ENCODE measurements around the gene NPVF. TPM values are rescaled to one million over a fixed set of nuclear protein-coding genes. Genes with fewer than 3 reads are reported as not detected.

Gene NPVF
- total RNA-seq, 1 donor, result not detected

DNA sequence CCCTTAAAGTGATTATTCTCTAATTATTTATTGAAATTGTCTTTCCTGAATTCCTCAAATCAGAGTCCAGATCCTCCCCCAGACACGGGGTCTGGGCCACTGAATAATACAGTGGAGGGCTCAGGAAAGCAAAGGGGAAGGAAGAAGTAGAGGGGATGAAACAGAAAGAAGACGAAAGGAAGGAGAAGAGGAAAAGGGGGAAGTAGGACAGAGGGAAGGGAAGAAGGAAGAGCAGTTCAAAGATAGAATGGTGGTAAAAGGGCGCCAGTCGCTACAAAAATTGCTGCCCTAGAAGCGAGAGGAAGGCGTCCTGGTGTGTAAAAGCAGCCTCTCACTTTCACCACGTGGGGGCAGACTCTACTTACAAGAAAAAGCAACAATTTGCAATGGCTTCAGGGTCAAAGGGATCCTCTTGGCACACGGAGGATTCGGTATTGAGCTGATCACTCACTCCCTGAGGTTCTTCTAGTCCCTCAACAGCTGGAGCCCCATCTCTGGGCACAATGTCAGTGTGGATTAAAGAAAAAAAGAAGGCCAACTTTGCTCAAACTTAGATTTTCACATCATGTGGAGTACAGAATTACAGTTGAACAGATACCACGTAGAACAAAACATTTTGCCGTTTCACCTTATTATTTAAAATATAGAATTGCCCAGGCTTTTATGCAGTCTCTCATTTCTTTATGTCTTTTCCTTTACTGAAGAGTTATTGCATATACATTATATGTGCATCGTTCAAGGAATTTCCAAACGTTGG lies 31.4 kb upstream of the NPVF start:
- H3K4me3 ChIP-seq (ENCODE audit: low read depth, low read length), result no peak overlapping the region
- TF ChIP-seq, protein P1, sequence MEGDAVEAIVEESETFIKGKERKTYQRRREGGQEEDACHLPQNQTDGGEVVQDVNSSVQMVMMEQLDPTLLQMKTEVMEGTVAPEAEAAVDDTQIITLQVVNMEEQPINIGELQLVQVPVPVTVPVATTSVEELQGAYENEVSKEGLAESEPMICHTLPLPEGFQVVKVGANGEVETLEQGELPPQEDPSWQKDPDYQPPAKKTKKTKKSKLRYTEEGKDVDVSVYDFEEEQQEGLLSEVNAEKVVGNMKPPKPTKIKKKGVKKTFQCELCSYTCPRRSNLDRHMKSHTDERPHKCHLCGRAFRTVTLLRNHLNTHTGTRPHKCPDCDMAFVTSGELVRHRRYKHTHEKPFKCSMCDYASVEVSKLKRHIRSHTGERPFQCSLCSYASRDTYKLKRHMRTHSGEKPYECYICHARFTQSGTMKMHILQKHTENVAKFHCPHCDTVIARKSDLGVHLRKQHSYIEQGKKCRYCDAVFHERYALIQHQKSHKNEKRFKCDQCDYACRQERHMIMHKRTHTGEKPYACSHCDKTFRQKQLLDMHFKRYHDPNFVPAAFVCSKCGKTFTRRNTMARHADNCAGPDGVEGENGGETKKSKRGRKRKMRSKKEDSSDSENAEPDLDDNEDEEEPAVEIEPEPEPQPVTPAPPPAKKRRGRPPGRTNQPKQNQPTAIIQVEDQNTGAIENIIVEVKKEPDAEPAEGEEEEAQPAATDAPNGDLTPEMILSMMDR (IDR thresholded peaks at IDR 0.05; ENCODE audit: insufficient read depth, low read length), result peak; percentile 87
- peak; percentile 85 for DNase-seq (ENCODE audit: low read depth)

DNA sequence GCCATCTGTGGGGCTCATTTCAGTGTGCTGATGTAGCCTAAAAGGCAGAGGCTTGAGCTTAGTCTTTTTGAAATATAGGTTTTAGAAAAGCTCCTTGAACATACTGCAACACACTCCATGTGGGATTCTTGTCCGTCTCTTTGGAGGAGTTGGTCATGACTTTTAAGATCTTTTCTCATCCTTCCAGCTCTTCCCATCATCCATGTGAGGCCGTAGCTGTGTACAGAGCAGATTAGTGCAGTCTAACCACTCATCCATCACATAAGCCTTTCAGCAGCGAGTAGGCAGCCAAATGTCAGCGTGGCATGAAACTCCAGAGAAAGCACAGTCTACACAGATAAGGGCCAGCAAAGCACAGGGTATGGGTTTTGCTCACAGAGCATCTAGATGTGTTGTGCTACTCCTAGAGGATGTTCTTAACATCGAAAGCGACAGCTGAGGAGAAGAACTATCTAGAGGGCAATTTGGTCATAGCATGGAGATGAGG lies 28.1 kb upstream of the NPVF start:
- TF ChIP-seq, protein P1 (IDR thresholded peaks at IDR 0.05; ENCODE audit: insufficient read depth, low read length), result no peak
- no peak overlapping the region for H3K4me3 ChIP-seq (ENCODE audit: low read depth, low read length)
- DNase-seq (ENCODE audit: low read depth), result no peak

DNA sequence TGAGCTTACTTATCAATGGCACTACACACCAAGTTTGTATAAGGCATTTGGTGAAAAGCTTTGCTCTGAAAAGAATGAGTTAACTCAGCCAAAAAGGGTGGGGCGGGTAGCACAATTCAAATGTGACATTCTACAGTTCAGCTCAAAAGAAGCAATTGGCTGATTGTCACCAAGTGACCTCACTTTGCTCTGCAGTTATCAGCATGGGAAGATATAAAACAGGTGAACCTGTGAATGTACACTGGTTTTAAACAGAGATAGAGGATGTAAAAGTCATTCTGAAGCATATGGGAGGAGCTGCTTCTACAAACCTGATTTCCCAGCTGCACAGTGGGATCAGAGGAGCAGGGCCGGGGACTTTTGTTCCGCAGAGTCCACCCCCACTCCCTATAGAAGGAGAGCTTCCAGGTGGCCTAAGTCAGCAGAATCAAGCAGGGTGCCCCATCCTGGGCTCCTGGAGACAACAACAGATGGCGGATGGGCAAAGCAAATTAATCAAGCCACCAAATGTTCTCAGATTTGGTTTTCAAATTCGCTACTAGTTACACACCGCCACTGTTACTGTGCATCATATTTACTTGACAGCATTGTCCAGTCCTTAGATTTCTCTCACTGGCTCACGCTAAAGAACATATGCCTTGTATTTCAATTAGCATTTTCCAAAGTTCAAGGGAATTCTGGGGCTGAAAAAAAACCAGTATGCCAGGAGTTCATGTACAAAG lies 27.5 kb upstream of the NPVF start:
- no peak for DNase-seq (ENCODE audit: low read depth)
- TF ChIP-seq, protein P1 (IDR thresholded peaks at IDR 0.05; ENCODE audit: insufficient read depth, low read length), result no peak

DNA sequence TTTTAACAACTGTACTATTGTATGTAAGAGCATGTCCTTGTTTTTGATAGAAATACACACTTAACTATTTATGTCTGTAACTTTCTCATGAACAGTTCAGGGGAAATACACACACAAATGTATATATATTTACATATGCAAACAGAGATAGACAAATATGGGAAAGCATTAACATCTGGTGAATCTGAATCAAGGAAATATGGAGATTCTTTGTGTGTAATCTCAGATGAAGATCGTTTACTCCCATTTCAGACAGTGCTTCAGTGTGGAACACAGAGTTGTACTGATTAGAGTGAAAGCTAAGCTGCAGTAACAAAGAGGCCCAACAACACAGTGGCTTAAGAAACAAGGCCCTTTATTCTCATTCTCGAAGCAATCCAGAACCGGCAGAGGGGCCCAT lies 26.3 kb upstream of the NPVF start:
- H3K4me3 ChIP-seq (ENCODE audit: low read depth, low read length), result no peak overlapping the region
- TF ChIP-seq, protein P1 (IDR thresholded peaks at IDR 0.05; ENCODE audit: insufficient read depth, low read length), result no peak
- no peak for DNase-seq (ENCODE audit: low read depth)

More for the DNA sequence above, 27.5 kb upstream of the NPVF start:
- no peak overlapping the region for H3K4me3 ChIP-seq (ENCODE audit: low read depth, low read length)

DNA sequence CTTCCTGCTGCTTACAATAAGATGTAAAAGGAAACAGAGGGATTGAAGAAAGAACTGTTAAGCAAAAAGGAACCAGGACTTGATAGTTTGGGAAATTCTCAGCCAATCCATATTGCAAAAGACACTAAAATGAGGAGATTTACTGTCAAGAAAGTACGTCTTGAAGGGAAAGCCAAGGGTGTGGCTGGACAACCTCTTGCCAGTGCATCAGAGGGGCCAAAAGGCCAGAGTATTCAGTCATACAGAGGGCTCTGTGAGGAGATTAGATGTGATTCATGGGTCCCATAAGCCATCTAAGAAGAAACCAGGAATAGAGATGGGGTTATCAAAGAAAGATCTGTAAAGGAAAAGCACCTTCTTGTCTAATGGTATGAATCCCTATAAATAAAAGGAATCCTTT lies 25.4 kb upstream of the NPVF start:
- no peak overlapping the region for H3K4me3 ChIP-seq (ENCODE audit: low read depth, low read length)
- TF ChIP-seq, protein P1 (IDR thresholded peaks at IDR 0.05; ENCODE audit: insufficient read depth, low read length), result no peak
- no peak for DNase-seq (ENCODE audit: low read depth)

DNA sequence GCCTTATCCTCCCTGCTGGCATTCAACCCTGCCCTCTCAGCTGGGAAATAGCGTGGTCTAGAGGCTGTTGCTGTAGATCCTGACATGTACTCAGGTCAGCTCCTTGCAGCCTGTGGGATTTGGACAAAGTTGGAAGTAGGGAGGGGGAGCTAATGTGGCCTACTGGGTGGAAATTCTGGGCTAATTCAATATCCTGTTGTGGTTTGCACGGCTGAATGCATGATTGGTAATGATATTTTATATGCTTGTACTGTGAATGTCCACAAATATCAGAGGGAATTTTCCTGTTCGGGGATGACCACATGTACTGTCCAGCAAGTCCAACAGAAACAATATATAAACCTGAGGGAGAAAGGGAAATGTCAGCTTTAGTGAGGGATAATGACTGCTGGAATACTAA lies 22.1 kb upstream of the NPVF start:
- no peak for DNase-seq (ENCODE audit: low read depth)
- TF ChIP-seq, protein P1 (IDR thresholded peaks at IDR 0.05; ENCODE audit: insufficient read depth, low read length), result no peak
- H3K4me3 ChIP-seq (ENCODE audit: low read depth, low read length), result no peak overlapping the region
